Large intestine (tissue), 3 donors: ENCODE data around the gene ZG16B. TPM values are rescaled to one million over a fixed set of nuclear protein-coding genes. Genes with fewer than 3 reads are reported as not detected.
A peak's percentile ranks its signal among the peaks of the same experiment; 100 is the strongest.

Experiments
- DNase-seq, 2 donors: peaks; one replicate each; pipeline versions ENCODE4 v3.0.0 to v3.0.0-alpha.2; 2013
- H3K27ac ChIP-seq: one replicate; pipeline ENCODE4 v1.5.1; 2013; ENCODE audit warnings: low read length
- H3K27me3 ChIP-seq: 2 replicates; pipeline ENCODE4 v1.6.1; 2013; ENCODE audit warnings: low read length; ENCODE audit not compliant: control insufficient read depth, insufficient read depth
- H3K36me3 ChIP-seq: 2 replicates; pipeline ENCODE4 v1.6.1; 2013; ENCODE audit warnings: low read length; ENCODE audit not compliant: control insufficient read depth, insufficient read depth
- H3K4me1 ChIP-seq: one replicate; pipeline ENCODE4 v1.6.1; 2013; ENCODE audit warnings: low read length; ENCODE audit not compliant: control insufficient read depth, insufficient read depth
- H3K4me3 ChIP-seq: one replicate; pipeline ENCODE4 v1.5.1; 2013; ENCODE audit warnings: low read length
- H3K9me3 ChIP-seq: one replicate; pipeline ENCODE4 v1.6.1; 2013; ENCODE audit warnings: mild to moderate bottlenecking, low read depth, low read length, moderate library complexity; ENCODE audit not compliant: control insufficient read depth
- WGBS: methylation state at CpG from one replicate; pipeline ENCODE4 v1.1.5; 2013; ENCODE audit warnings: low lambda C conversion rate; ENCODE audit not compliant: insufficient coverage; 5-methylcytosine and 5-hydroxymethylcytosine counted together
- polyA plus RNA-seq: library from polyadenylated mRNA; unstranded; fragments of 120-200 nt; gene quantifications from one replicate; pipeline ENCODE4 v1.2.1, GENCODE V29; 2013

Gene ZG16B
- polyA plus RNA-seq, 1 donor: 4.3 TPM

DNA sequence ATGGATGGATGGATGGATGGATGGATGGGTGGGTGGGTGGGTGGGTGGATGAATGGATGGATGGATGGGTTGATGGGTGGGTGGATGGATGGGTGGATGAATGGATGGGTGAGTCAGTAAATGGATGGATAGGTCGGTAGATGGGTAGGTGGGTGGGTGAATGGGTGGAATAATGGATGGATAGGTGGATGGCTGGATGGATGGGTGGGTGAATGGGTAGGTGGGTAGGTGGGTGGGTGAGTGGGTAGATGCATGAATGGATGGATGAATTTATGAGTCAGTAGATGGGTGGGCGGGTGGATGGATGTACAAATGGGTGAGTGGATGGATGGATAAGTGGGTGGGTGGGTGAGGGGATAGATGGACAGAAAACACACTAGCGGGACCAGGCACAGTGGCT lies 4.9 kb downstream of the ZG16B start:
- H3K9me3 ChIP-seq: peaks cover 10% of the 10 kb centered on the region
- no peak for DNase-seq
- peaks cover 6% of the 10 kb centered on the region for H3K4me1 ChIP-seq
- H3K27ac ChIP-seq: no peak overlapping the region
- no CpG with 5 or more reads among the region's 3 CpGs for WGBS
- no peak overlapping the region for H3K4me3 ChIP-seq
- no peaks in the 10 kb centered on the region for H3K27me3 ChIP-seq
- no peaks in the 10 kb centered on the region for H3K36me3 ChIP-seq

DNA sequence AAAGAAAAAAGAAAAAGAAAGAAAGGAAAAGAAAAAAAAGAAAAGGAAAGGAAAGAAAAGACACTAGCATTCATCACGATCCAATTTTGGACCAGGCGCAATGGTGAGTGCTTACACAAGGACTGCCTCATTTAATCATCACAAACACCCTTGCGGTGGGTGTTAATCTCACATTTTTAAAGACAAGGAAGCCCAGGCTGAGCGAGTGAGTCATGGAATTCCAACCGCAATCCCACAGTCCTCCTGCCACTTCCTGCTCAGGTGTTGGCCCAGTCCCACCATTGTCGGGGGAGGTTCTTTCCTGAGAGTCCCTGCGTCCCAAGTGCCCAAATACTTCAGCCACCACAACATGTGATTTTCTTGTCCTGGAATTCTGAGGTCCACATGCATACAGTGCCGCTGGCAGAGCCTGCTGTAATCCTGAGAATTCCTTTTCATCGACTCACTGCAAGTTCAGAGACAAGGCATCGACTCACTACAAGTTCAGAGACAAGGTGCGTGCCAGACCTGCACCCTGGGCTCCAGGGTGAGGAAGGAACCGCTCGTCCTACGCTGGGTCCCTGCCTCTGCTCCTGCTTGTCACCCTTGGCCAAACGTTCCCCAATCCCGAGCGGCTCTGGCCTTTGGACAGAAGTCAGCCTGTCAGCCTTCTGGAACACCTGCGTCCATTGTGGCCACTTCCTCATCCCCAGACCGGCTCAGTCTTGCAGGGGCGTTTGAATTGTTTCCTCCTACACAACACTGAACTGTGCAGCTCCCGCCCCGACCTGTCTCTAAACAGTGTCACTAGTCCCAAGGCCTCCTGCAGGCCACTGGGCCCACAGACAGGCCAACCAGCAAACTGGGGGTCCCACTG lies 5.8 kb downstream of the ZG16B start:
- H3K9me3 ChIP-seq: peaks cover 6% of the 10 kb centered on the region
- H3K4me3 ChIP-seq: no peak overlapping the region
- no peak for DNase-seq
- H3K4me1 ChIP-seq: no peaks in the 10 kb centered on the region
- H3K36me3 ChIP-seq: no peaks in the 10 kb centered on the region
- no peaks in the 10 kb centered on the region for H3K27me3 ChIP-seq
- H3K27ac ChIP-seq: no peak overlapping the region
- 77% methylated on average over 2 of the region's 22 CpGs for WGBS

DNA sequence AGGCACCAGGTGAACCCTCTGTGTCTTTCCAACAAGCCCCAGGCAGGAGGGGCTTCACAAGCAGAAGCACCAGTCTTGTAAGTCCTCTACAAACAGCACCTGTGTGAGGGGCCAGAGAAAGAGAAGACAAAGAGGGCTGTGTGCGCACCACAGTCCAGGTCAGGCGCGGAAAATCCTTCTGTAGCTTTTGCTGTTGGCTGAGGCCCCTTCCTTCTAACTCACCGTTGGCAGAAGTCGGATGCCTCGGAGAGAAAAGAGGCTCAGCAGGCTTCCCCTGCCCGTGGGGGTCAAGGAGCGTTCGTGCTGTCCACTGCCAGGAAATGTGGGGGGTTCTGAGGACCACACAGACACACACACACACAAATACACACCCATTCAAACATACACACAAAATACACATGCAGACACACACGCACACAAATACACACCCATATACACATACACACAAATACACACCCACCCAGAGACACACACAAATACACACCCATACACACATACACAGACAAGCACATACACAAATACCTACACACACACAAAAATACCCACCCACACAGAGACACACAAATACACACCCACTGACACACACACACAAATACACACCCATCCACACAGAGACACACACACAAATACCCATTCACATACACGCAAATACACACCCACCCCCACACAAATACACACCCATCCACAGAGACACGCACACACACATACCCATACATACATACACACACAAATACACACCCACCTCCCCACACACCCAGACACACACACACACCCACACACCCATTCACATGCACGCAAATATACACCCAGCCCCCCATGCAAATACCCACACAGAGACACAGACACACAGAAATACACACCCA lies 6.8 kb downstream of the ZG16B start:
- no peaks in the 10 kb centered on the region for H3K4me1 ChIP-seq
- no peaks in the 10 kb centered on the region for H3K36me3 ChIP-seq
- WGBS: no CpG with 5 or more reads among the region's 13 CpGs
- DNase-seq: no peak
- peaks cover 3% of the 10 kb centered on the region for H3K9me3 ChIP-seq
- H3K27ac ChIP-seq: no peak overlapping the region
- no peaks in the 10 kb centered on the region for H3K27me3 ChIP-seq
- H3K4me3 ChIP-seq: no peak overlapping the region

DNA sequence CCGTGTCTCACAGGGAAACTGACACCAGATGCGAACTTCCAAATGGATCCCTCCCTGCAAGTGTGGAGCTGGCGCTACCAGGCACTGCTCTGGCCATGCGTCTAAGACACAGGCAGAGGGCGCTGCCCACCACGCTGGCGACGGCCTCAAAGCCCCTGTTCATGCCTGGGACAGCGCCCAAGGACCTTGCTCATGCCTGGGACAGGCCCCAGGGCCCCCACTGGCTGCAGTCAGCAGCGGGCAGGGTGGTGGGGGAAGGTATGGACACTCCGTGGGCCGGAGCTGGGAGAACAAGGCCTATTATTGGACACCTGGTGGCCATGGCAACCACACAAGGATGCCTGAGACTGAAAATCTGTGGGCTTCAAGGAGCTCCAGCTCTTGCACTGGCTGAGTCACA lies 8.8 kb downstream of the ZG16B start:
- Histone ChIP-seq H3K27me3 (peaks cover 2% of the 10 kb centered on the region), H3K36me3 (no peaks in the 10 kb centered on the region), H3K4me1 (no peaks in the 10 kb centered on the region), H3K27ac (no peak overlapping the region), H3K9me3 (peaks cover 7% of the 10 kb centered on the region), H3K4me3 (no peak overlapping the region)
- DNase-seq: peak; percentile 50 to 53
- WGBS: no CpG with 5 or more reads among the region's 12 CpGs

DNA sequence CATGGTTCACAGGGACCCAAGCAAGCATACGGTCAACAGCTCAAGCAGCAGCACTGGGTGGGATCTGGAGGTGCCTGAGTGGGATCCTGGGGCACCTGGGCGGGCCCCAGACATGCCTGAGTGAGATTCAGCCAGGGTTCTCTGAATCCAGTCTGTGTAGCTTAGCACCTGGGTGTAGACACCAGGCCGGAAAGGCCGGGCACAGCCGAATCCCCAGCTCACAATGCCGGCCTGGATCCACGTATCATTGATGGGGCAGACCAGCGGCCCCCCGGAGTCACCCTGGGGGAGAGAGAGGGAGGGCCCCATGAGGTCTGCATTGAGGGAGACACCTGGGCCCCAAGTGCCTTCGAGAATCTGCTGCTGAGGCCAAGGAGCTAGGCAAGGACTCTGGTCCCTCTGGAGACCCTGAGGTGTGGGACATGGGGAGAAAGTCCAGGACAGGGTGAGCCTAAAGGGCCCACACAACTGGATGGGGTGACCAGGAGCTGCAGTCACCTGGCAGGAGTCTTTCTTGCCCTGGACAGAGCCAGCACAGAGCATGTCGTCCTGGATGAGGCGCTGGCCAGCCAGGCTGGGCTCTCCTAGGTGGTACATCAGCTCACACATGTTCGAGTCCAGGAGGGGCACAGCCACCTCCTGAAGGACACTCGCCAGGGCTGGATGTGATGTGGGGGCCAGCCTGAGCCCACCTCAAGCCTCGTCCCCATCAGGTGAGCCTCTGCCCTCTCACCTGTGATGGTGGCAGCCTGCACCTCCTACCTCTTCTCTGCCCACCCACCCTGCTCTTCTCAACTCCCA lies 9.7 kb downstream of the ZG16B start:
- WGBS: no CpG with 5 or more reads among the region's 15 CpGs
- DNase-seq: no peak
- H3K4me3 ChIP-seq: no peak overlapping the region
- peaks cover 7% of the 10 kb centered on the region for H3K9me3 ChIP-seq
- no peaks in the 10 kb centered on the region for H3K4me1 ChIP-seq
- H3K36me3 ChIP-seq: no peaks in the 10 kb centered on the region
- H3K27me3 ChIP-seq: peaks cover 2% of the 10 kb centered on the region
- H3K27ac ChIP-seq: no peak overlapping the region

DNA sequence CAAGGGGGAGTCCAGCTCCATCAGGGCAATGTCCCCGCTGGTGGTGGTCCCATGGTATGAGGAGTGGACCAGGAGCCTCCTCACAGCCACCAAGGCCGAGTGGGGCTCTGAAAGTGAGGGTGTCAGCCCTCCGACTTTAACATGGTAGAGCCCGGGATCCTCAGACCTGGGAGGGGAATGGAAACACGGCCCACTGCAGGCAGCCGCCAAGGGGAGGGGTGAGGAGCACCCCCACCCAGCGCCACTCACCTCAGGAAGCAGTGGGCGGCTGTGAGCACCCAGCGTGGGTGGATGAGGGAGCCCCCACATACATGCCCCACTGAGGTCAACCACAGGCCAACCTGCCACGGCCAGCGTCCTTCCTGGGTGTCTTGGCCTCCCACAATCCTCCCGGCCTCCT lies 10.8 kb downstream of the ZG16B start:
- Histone ChIP-seq H3K27me3 (peaks cover 2% of the 10 kb centered on the region), H3K4me1 (no peaks in the 10 kb centered on the region), H3K27ac (no peak overlapping the region), H3K36me3 (no peaks in the 10 kb centered on the region), H3K9me3 (peaks cover 7% of the 10 kb centered on the region), H3K4me3 (no peak overlapping the region)
- no CpG with 5 or more reads among the region's 12 CpGs for WGBS
- DNase-seq: no peak

DNA sequence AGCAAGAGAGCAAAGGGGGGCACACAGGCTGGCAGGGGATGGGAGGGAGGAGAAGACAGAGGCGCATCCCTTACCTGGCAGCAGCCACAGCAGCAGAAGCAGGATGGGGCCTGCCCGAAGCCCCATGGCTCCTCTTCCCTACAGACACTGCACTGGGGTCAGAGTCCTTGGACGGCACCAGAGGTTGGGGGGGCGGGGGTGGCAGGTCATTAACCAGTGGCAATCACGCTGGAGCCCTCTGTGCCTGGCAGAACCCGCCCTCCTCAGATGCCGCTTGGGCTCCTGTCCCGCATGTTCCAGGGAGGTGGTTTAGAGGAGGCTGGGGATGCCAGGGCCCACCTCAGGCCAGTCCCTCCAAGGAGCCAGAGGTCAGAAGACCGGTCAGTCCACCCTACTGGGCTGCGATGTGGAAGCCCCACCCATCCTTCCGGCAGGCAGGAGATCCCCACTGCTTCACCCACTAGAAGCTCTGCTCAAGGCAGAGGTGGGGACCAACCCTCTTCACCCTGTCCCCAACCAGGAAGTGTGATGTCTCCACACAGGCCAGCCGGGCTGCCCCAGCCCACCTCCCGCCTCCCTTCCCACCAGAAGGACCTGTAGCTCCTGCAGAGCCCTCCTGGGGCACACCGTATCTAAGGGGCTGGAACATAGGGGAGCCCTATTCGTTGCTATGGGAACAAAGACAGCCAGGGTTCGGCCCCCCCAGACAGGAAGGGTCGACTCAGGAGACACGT lies 11.7 kb downstream of the ZG16B start:
- DNase-seq: no peak
- H3K4me1 ChIP-seq: no peaks in the 10 kb centered on the region
- peaks cover 7% of the 10 kb centered on the region for H3K9me3 ChIP-seq
- no peak overlapping the region for H3K4me3 ChIP-seq
- WGBS: no CpG with 5 or more reads among the region's 18 CpGs
- peaks cover 2% of the 10 kb centered on the region for H3K27me3 ChIP-seq
- H3K27ac ChIP-seq: no peak overlapping the region
- no peaks in the 10 kb centered on the region for H3K36me3 ChIP-seq

DNA sequence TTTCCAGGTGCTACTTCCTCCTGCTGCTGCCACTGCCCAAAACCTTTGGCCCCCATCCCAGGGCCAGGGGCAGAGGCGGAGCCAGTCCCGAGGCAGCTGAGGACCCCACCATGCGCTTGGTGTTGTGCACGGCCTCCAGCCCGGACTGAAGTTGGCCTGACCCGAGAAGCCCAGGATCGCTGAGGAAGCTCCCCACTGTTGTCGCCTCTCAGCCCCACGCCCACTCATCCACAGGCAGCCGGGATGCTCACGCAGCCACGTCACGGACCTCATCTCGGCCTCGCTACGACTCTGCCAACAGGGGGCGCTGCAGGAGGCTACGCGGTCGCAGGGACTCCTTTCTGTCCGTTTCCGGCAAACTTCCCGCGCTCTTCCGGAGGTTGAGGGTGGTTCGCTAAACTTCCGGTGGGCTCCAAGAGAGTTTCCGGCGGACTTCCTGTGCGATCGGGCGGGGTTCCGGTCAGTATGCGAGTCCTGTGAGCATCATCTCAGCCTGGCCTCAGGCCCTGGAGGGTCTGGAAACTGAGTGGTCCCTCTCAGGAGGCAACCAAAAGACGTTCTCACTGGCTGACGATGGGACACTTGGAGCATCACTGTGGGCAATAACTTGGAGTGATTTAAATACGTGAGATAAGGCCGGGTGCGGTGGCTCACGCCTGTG lies 12.4 kb downstream of the ZG16B start:
- no peaks in the 10 kb centered on the region for H3K36me3 ChIP-seq
- H3K9me3 ChIP-seq: peaks cover 7% of the 10 kb centered on the region
- no CpG with 5 or more reads among the region's 40 CpGs for WGBS
- peaks cover 4% of the 10 kb centered on the region for H3K4me1 ChIP-seq
- H3K27me3 ChIP-seq: peaks cover 2% of the 10 kb centered on the region
- no peak overlapping the region for H3K27ac ChIP-seq
- H3K4me3 ChIP-seq: no peak overlapping the region
- peak in 1 of 2 donors; percentile 31 for DNase-seq

DNA sequence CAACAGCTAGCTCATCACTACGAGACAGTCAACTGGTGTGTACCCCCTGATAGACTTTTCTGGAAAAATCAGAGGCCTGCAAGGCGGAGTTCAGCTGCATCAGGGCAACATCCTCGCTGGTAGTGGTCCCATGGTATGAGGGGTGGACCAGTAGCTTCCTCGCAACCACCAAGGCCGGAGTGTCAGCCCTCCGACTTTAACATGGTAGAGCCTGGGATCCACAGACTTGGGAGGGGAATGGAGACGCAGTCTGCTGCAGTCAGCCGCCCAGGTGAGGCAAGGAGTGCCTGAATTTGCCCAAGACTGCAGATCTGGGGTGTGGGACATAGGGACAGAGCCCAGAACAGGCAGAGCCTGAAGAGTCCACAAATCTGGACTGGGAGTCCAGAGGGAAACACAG lies 13.4 kb downstream of the ZG16B start:
- H3K4me3 ChIP-seq: no peak overlapping the region
- WGBS: 80% methylated on average over 1 of the region's 8 CpGs

More for the DNA sequence above, 13.4 kb downstream of the ZG16B start:
- Histone ChIP-seq H3K9me3 (peaks cover 7% of the 10 kb centered on the region), H3K27ac (no peak overlapping the region), H3K4me1 (peaks cover 4% of the 10 kb centered on the region), H3K27me3 (peaks cover 2% of the 10 kb centered on the region), H3K36me3 (no peaks in the 10 kb centered on the region)
- no peak for DNase-seq
